HEK293T (cell line): ENCODE results near the gene TULP1.

Experiments
- CTCF ChIA-PET: fragments of 350-600 bp; formaldehyde crosslinking; extraction: SDS; loops from one replicate; lab custom pipeline; 2021; ENCODE audit warnings: antibody characterized with exemption, inconsistent platforms; lab: Yijun Ruan, JAX
- POLR2A ChIA-PET: fragments of 350-600 bp; formaldehyde crosslinking; extraction: SDS; loops from one replicate; lab custom pipeline; 2020; ENCODE audit warnings: antibody characterized with exemption, inconsistent platforms; lab: Yijun Ruan, JAX
- DNase-seq: peaks from one replicate; pipeline ENCODE4 v3.0.0; 2012; ENCODE audit warnings: mixed read lengths; ENCODE audit errors: extremely low spot score
- ARNT ChIP-seq: fragments of 450-650 bp; IDR thresholded peaks from 2 replicates; pipeline ENCODE4 v1.6.1; 2017; ENCODE audit warnings: mild to moderate bottlenecking
- BHLHE40 ChIP-seq: fragments of 450-650 bp; IDR thresholded peaks from 2 replicates; pipeline ENCODE4 v1.6.1; 2016; ENCODE audit warnings: mild to moderate bottlenecking, moderate library complexity, borderline replicate concordance
- CTBP1 ChIP-seq: fragments of 450-650 bp; IDR thresholded peaks from 2 replicates; pipeline ENCODE4 v1.6.1; 2016; ENCODE audit warnings: borderline replicate concordance
- ELF4 ChIP-seq: fragments of 450-650 bp; IDR thresholded peaks from 2 replicates; pipeline ENCODE4 v1.6.1; 2017; ENCODE audit warnings: antibody characterized with exemption
- FOXA1 ChIP-seq: fragments of 450-650 bp; IDR thresholded peaks from 2 replicates; pipeline ENCODE4 v1.6.1; 2016; ENCODE audit warnings: mild to moderate bottlenecking
- FOXK2 ChIP-seq: fragments of 450-650 bp; IDR thresholded peaks from 2 replicates; pipeline ENCODE4 v1.6.1; 2016; ENCODE audit warnings: mild to moderate bottlenecking
- FOXM1 ChIP-seq: fragments of 450-650 bp; IDR thresholded peaks from 2 replicates; pipeline ENCODE4 v1.6.1; 2017; ENCODE audit warnings: mild to moderate bottlenecking, borderline replicate concordance
- HDGF ChIP-seq: fragments of 450-650 bp; IDR thresholded peaks from 2 replicates; pipeline ENCODE4 v1.6.1; 2017; ENCODE audit warnings: antibody characterized with exemption, borderline replicate concordance
- L3MBTL2 ChIP-seq: fragments of 450-650 bp; conservative IDR thresholded peaks from 2 replicates; pipeline ENCODE4 v1.6.1; 2016; ENCODE audit warnings: mild to moderate bottlenecking
- LEF1 ChIP-seq: fragments of 450-650 bp; IDR thresholded peaks from 2 replicates; pipeline ENCODE4 v1.6.1; 2017; ENCODE audit warnings: mild to moderate bottlenecking, borderline replicate concordance
- SP1 ChIP-seq: fragments of 450-650 bp; IDR thresholded peaks from 2 replicates; pipeline ENCODE4 v1.6.1; 2017
- TARDBP ChIP-seq: fragments of 450-650 bp; IDR thresholded peaks from 2 replicates; pipeline ENCODE4 v1.6.1; 2016
- ZNF384 ChIP-seq: fragments of 450-650 bp; IDR thresholded peaks from 2 replicates; pipeline ENCODE4 v1.6.1; 2016
- TF ChIP-seq, protein P1 (sequence below): fragments of 450-650 bp; IDR thresholded peaks from 2 replicates; pipeline ENCODE4 v1.6.1; 2016

Gene TULP1

DNA sequence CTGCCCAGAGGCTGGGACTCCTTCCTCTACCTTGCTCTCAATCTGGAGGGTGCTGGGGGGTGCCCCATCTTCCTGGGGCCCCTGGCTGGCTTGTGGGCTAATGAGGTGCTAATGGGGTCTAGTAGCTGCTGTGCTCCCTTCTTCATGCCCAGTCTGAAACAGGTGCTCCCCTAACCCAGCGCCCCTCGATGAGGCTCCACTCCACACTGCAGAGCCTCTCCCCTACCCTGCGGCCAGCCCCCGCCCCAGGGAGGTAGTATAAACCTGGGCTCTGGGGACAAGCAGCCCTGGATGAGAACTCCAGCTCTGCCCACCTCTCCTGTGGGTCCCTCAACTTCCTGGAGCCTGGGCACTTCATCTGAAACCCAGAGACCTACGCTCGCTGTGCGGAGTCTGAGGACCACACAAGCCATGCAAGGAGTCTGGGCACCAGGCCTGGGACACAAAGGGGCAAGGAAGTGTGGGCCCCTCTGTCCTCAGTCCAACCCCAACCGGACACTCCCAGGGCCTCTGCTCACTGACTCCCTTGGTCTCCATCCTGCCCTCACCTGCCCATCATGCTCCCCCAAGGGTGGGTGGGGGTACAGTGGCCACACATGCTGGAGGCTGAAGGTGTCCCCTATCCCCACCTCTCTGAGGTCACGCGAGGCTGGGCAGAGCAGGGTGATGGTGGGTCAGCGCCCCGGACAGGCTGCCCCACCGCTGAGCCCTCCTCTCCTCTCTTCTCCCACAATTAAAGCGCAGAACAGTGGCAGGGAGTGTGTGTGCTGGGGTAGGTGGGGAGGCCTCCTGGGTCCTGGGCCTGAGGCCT, 38.4 kb downstream of the TULP1 start:
- TF ChIP-seq TARDBP (no peak), CTBP1 (no peak), SP1 (no peak), BHLHE40 (no peak), FOXK2 (no peak), L3MBTL2 (no peak), HDGF (no peak), ZNF384 (no peak)
- TF ChIP-seq, protein P1, sequence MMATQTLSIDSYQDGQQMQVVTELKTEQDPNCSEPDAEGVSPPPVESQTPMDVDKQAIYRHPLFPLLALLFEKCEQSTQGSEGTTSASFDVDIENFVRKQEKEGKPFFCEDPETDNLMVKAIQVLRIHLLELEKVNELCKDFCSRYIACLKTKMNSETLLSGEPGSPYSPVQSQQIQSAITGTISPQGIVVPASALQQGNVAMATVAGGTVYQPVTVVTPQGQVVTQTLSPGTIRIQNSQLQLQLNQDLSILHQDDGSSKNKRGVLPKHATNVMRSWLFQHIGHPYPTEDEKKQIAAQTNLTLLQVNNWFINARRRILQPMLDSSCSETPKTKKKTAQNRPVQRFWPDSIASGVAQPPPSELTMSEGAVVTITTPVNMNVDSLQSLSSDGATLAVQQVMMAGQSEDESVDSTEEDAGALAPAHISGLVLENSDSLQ: no peak
- CTCF ChIA-PET: interaction anchor here (0.6 kb wide), 2 partner anchors 31 to 1286 kb away, joined by 3 to 5 read pairs; no protein-coding TSS in a partner anchor
- DNase-seq: no peak
- POLR2A ChIA-PET: interaction anchor here (0.7 to 2.1 kb wide), 5 partner anchors 8 to 111 kb away, joined by 3 to 8 read pairs (median 4); no protein-coding TSS in a partner anchor

- DNase-seq: no peak
- CTCF ChIA-PET: interaction anchor here (0.6 kb wide), 2 partner anchors 32 to 1286 kb away, joined by 3 to 5 read pairs; no protein-coding TSS in a partner anchor
- POLR2A ChIA-PET: interaction anchor here (0.8 to 2.1 kb wide), 6 partner anchors 8 to 111 kb away, joined by 3 to 8 read pairs (median 4); no protein-coding TSS in a partner anchor
- TF ChIP-seq FOXM1 (no peak), ZNF384 (no peak), SP1 (no peak), CTBP1 (no peak), HDGF (no peak)
- TF ChIP-seq, protein P1: no peak
Observed at GRCh38 chr6:35473850-35474130, 38.9 kb downstream of the TULP1 start.

DNA sequence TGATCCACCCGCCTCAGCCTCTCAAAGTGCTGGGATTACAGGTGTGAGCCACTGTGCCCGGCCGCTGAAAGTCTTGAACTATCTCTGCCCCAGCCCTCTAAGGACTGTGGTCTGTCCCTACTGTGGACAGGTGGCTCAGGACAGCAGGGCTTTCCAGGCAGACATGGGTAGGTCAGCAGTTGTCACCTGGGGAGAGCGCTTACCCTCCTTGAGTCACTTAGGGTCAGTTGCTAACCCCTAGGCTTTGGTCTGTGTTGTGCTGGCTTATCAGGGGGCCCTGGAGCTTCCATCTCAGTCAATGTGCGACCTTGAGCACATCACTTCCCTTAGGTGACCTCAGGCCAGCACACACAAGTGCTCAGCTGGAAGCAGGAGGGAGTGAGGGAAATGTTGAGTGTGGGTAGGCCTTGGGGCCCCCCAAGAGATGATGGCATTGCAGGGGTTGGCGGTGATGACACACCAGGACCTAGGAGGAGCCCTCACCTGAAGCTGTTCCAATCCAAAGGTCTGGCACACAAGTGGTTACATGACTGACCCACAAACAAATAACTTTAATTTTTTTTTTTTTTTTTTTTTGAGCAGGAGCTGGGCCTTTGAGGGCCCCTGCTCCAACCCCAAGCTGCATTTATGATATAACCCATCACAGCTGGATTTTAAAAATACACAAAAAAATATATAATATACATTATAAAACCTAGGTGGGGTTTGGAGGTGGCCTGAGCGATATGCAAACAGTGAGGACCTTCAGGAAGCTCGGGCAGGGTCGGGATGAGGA, 39.4 kb downstream of the TULP1 start:
- TF ChIP-seq TARDBP (no peak), ARNT (no peak), ELF4 (peak; percentile 20; the same call in 1 of the 2 replicates)
- ChIA-PET POLR2A (interaction anchor here (0.8 to 2.1 kb wide), 6 partner anchors 9 to 110 kb away, joined by 3 to 8 read pairs (median 4); no protein-coding TSS in a partner anchor), CTCF (interaction anchor here (0.6 kb wide), 4 partner anchors 9 to 1285 kb away, joined by 3 to 5 read pairs (median 3); no protein-coding TSS in a partner anchor)
- no peak for DNase-seq

DNA sequence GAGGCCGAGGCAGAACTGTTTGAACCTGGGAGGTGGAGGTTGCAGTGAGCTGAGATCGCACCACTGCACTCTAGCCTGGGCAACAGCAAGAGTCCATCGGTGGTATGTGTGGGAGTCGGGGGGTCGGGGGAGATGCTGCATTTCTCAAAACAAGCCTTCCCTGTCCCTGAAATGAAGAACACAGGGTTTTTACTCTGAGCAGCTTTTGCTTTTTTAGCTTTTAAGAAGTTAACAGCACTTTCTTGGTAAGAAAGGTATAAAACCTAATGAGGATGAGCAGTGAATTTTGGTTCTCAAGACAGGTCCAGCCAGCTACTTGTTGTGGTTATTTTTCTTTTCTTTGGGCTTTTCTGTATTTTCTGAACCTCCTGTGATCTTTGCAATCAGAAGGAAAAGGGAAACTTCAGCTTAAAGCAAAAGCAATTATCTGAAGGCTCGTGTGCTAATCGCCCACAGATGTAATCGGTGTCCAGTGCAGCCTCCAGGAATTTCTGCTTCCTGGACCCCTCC, 40.8 kb downstream of the TULP1 start:
- CTCF ChIA-PET: interaction anchor here (0.9 kb wide), 1 partner anchor 11 kb away, joined by 4 read pairs; no protein-coding TSS in a partner anchor
- POLR2A ChIA-PET: interaction anchor here (0.7 to 1.9 kb wide), 12 partner anchors 8 to 154 kb away, joined by 3 to 9 read pairs (median 4); partner anchors contain the start of genes FANCE and TEAD3
- TF ChIP-seq CTBP1 (no peak), LEF1 (no peak), L3MBTL2 (no peak), FOXA1 (no peak), HDGF (no peak), FOXM1 (no peak)
- no peak for DNase-seq

DNA sequence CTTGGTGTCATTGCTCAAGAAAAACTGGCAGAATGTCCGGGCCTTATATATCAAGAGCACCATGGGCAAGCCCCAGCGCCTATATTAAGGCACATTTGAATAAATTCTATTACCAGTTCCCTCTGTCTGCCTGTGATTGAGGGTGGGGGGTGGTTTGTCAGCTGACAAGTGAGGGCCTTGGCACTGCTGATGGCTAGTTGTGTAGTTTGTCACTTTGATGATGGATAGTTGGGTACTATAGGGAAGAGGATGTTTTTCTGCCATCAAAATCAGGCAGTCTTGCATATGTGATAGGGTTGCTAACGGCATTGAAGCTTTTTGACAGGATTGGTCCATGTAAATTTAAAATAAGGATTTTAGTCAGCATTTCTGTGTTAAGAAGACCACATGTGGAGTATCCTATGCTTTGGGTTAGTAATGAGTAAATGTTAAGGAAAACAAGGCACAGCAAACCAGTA, 42.0 kb downstream of the TULP1 start:
- POLR2A ChIA-PET: interaction anchor here (1.0 to 1.9 kb wide), 7 partner anchors 9 to 44 kb away, joined by 3 to 9 read pairs (median 4); partner anchors contain the start of genes FANCE and TEAD3
- TF ChIP-seq, protein P1: peak; percentile 65
- TF ChIP-seq FOXK2 (no peak), HDGF (no peak), L3MBTL2 (0 out of 2 replicates have a peak, but pooled peaks have one; percentile 12)
- CTCF ChIA-PET: interaction anchor here (0.6 to 0.9 kb wide), 3 partner anchors 12 to 259 kb away, joined by 3 to 4 read pairs (median 3); no protein-coding TSS in a partner anchor
- no peak for DNase-seq
